Heart left ventricle (tissue), 16 donors: ENCODE results near the gene IVNS1ABP. TPM values are rescaled to one million over a fixed set of nuclear protein-coding genes. Genes with fewer than 3 reads are reported as not detected.

Source experiments
- ATAC-seq, 4 donors: fragments of 200-7000 bp; cut with Tn5 transposase; one replicate each; pipeline ENCODE4 v1.9.1; 2020 to 2022; ENCODE audit warnings: moderate library complexity in 4 of 4, mild to moderate bottlenecking in 3 of 4, moderate number of reproducible peaks in 1 of 4
- DNase-seq, 5 donors: peaks; one replicate each; pipeline ENCODE4 v3.0.0-alpha.2; 2020
- H3K27ac ChIP-seq, 12 donors: fragments of 200-600 bp; sonication (generic) in 4 of 12; one replicate each; pipeline versions ENCODE4 v1.5.0 to v1.8.0; 2016 to 2022; ENCODE audit warnings: mild to moderate bottlenecking in 2 of 12
- H3K27me3 ChIP-seq, 9 donors: fragments of 200-600 bp; sonication (generic) in 2 of 9; one replicate each; pipeline versions ENCODE4 v1.5.1 to v1.8.0; 2016 to 2022; ENCODE audit warnings: mild to moderate bottlenecking in 3 of 9
- H3K36me3 ChIP-seq, 9 donors: fragments of 200-600 bp; sonication (generic) in 2 of 9; one replicate each; pipeline versions ENCODE4 v1.5.0 to v1.8.0; 2018 to 2022; ENCODE audit warnings: mild to moderate bottlenecking in 2 of 9
- H3K4me1 ChIP-seq, 12 donors: fragments of 200-600 bp; sonication (generic) in 4 of 12; one replicate each; pipeline versions ENCODE4 v1.5.0 to v1.8.0; 2016 to 2022; ENCODE audit warnings: mild to moderate bottlenecking in 3 of 12
- H3K4me3 ChIP-seq, 12 donors: fragments of 200-600 bp; sonication (generic) in 4 of 12; one replicate each; pipeline versions ENCODE4 v1.5.0 to v1.8.0; 2017 to 2022; ENCODE audit warnings: mild to moderate bottlenecking in 9 of 12, moderate library complexity in 4 of 12
- H3K9me3 ChIP-seq, 12 donors: fragments of 200-600 bp; sonication (generic) in 4 of 12; one replicate each; pipeline versions ENCODE4 v1.5.0 to v1.8.0; 2016 to 2022; ENCODE audit warnings: mild to moderate bottlenecking in 1 of 12
- CTCF ChIP-seq, 12 donors: fragments of 200-600 bp; sonication (generic) in 4 of 12; IDR thresholded peaks; one replicate each; pipeline versions ENCODE4 v1.5.0 to v1.8.0; 2018 to 2022; ENCODE audit warnings: antibody characterized with exemption in 12 of 12, mild to moderate bottlenecking in 5 of 12
- POLR2A ChIP-seq, 2 donors: fragments of 450-650 bp; IDR thresholded peaks; one replicate each; pipeline ENCODE4 v1.6.1; 2017; ENCODE audit warnings: antibody characterized with exemption in 2 of 2, mild to moderate bottlenecking in 2 of 2, moderate library complexity in 2 of 2
- WGBS, 4 donors: extraction: QIAGEN DNeasy Blood & Tissue Kit in 2 of 4; methylation state at CpG; one replicate each; pipeline versions ENCODE4 v1.1.5 to v1.1.7; 2013 to 2018; 5-methylcytosine and 5-hydroxymethylcytosine counted together
- intact Hi-C, 10 donors: fragments of 100-400 bp; cut with DNase I; formaldehyde crosslinking; loops; one replicate each; pipeline versions ENCODE4 v1.11.1 to v1.14.2; 2022
- polyA plus RNA-seq, 2 donors: library from polyadenylated mRNA; stranded (reverse); fragments of 200-250 nt; gene quantifications; one replicate each; pipeline ENCODE4 v1.2.3, GENCODE V29; 2013
- total RNA-seq, 9 donors: library from RNA; depleted of rRNA in 2 of 9; stranded (reverse); fragments of >200 nt in 2 of 9; fragmentation: NEBNext Ultra II Directional in 3 of 9; extraction: Animal tissue kit (Norgen Biotek cat#: 25700) in 3 of 9; gene quantifications; one replicate each; pipeline versions ENCODE4 v1.1.0 to v1.2.4, GENCODE V29; 2016 to 2023
- donor health status: ischemic (EF 13 %, LVEDD 7.1; RV severe dilation, severe dysfunction).
- donor health status: healthy with polysubstance abuse.
- donor health status: DM: no; HTN: yes; CAD: no.
- donor health status: DM: no; HTN: no; CAD: no.
- donor health status: ischemic (EF 25% LVEDD 6.9; RV normal size, moderate dysfunction).
- donor health status: ischemic (EF 25% LVEDD 5.7; RV mildly dilated, moderate dysfunction).
- donor health status: healthy.
- donor health status: DM: yes; HTN: yes; CAD: no.
- donor health status: ischemic (EF 35%, LVEDD 5.7; RV mildly dilated, moderate dysfunction).
- donor health status: nonischemic (EF 11% LVEDD 7.7; RV severe dilation, severe dysfunction).
- donor health status: DM: yes; HTN: yes; CAD: no.
- donor health status: PGD.
- donor health status: ischemic (EF 29% LVEDD 5.4; RV normal size, mild dysfunction).
- donor health status: nonischemic (EF 23%, LVEDD 6.1; RV moderate dilation, normal function).

IVNS1ABP gene
- total and polyA plus RNA-seq, 11 donors: 24.7 to 95.2 (median 58.0) TPM

GRCh38 chr1:185308126-185308525 lies 8.9 kb downstream of the IVNS1ABP start:
- TF ChIP-seq POLR2A (IDR thresholded peaks at IDR 0.05) (no peak), CTCF (IDR thresholded peaks at IDR 0.05) (no peak)
- Histone ChIP-seq H3K4me3 (no peak overlapping the region), H3K36me3 (peaks cover 0 to 81% (median 78%) of the 10 kb centered on the region in 9 donors), H3K27me3 (no peaks in the 10 kb centered on the region), H3K9me3 (no peaks in the 10 kb centered on the region), H3K4me1 (peaks cover 0 to 45% (median 33%) of the 10 kb centered on the region in 12 donors), H3K27ac (no peak overlapping the region)
- DNase-seq (no peak), ATAC-seq (no peak)
- WGBS, 4 donors: 93 to 95% (median 94%) methylated on average over 1 of the region's 1 CpG
- intact Hi-C loops: no loop called here

GRCh38 chr1:185305419-185305818 lies 11.6 kb downstream of the IVNS1ABP start:
- H3K9me3 ChIP-seq: no peaks in the 10 kb centered on the region
- H3K27me3 ChIP-seq: no peaks in the 10 kb centered on the region
- H3K27ac ChIP-seq: no peak overlapping the region
- peaks cover 0 to 100% (median 98%) of the 10 kb centered on the region in 9 donors for H3K36me3 ChIP-seq
- H3K4me3 ChIP-seq: no peak overlapping the region
- 84 to 87% (median 84%) methylated on average over 3 of the region's 3 CpGs for WGBS, 4 donors
- TF ChIP-seq POLR2A (IDR thresholded peaks at IDR 0.05) (no peak), CTCF (IDR thresholded peaks at IDR 0.05) (no peak)
- H3K4me1 ChIP-seq: peaks cover 0 to 19% (median 12%) of the 10 kb centered on the region in 12 donors
- intact Hi-C loops: no loop called here
- ATAC-seq (no peak), DNase-seq (no peak)

DNA sequence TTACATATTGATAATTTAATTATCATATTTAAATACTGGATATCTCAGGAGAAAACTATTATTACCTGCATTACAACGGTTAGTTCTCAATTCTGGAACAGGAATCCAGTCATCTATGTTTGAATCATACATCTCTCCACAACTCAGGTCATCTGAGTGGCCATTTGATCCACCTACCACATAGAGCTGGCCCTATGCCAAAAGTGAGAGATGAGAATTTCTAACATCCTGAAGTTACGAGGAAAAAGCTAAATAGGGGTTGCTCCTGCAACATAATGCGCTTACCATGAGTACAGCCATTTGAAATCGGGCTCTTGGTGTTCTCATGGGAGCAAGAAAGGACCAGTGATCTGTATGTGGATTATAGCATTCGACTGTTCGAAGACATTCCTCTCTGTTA lies 16.9 kb downstream of the IVNS1ABP start:
- Histone ChIP-seq H3K27me3 (no peaks in the 10 kb centered on the region), H3K27ac (no peak overlapping the region), H3K4me1 (no peaks in the 10 kb centered on the region), H3K9me3 (no peaks in the 10 kb centered on the region), H3K4me3 (no peak overlapping the region), H3K36me3 (peaks cover 0 to 100% (median 99%) of the 10 kb centered on the region in 9 donors)
- ATAC-seq: no peak
- intact Hi-C loops: no loop called here
- DNase-seq: no peak
- no peak for TF ChIP-seq POLR2A (IDR thresholded peaks at IDR 0.05)
- no peak for TF ChIP-seq CTCF (IDR thresholded peaks at IDR 0.05)
- 85 to 93% (median 90%) methylated on average over 6 of the region's 6 CpGs for WGBS, 4 donors

DNA sequence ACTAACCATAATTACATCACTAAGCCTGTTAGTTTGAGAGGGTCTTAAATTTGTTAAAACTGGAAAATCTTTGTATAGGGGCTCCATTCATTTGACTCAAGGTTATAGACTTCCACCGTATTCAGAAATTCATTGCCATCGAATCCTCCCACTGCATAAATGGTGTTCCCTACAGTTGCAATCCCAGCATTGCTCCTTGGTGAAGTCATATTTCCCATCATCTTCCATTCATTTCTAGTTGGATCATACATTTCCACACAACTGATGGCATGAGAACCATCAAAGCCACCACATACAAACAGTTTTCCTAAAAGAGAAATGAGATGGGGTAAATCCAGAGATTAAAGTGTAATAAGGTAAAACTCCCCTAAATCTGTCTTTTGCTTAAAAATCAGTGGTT lies 19.1 kb downstream of the IVNS1ABP start:
- Histone ChIP-seq H3K4me1 (peaks cover 0 to 2% (median 0%) of the 10 kb centered on the region in 12 donors), H3K4me3 (no peak overlapping the region), H3K36me3 (peaks cover 0 to 100% (median 91%) of the 10 kb centered on the region in 9 donors), H3K27me3 (no peaks in the 10 kb centered on the region), H3K9me3 (no peaks in the 10 kb centered on the region), H3K27ac (no peak overlapping the region)
- no peak for DNase-seq
- 71 to 84% (median 77%) methylated on average over 2 of the region's 2 CpGs for WGBS, 4 donors
- intact Hi-C loops: no loop called here
- TF ChIP-seq POLR2A (IDR thresholded peaks at IDR 0.05): no peak
- peak in 1 of 4 donors; percentile 29 for ATAC-seq

DNA sequence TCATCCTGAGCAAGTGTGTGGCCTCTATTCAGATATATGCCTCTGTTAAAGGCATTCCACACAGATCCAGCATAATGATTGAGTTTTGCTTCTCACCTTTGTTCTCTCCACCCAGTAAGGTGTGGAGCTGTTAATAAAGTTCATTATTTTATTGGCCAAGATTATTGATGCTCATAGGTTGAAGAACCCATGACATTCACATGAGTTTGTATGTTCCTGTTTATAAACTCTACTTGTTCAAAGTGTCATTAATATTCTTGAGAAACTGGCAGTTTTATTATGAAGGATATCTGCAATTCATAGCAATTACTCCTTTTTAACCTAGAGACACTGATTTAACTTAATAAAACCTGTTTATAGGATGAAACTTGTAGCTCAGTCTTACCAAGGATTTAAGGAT lies 22.0 kb downstream of the IVNS1ABP start:
- Histone ChIP-seq H3K4me1 (peaks cover 0 to 8% (median 2%) of the 10 kb centered on the region in 12 donors), H3K27ac (no peak overlapping the region), H3K36me3 (peaks cover 0 to 75% (median 62%) of the 10 kb centered on the region in 9 donors), H3K27me3 (no peaks in the 10 kb centered on the region), H3K9me3 (no peaks in the 10 kb centered on the region), H3K4me3 (no peak overlapping the region)
- no peak for TF ChIP-seq CTCF (IDR thresholded peaks at IDR 0.05)
- TF ChIP-seq POLR2A (IDR thresholded peaks at IDR 0.05): no peak
- DNase-seq: no peak
- no peak for ATAC-seq
- intact Hi-C loops: no loop called here
